ENCODE data around the gene SLC9C1.

The SLC9C1 gene

DNA sequence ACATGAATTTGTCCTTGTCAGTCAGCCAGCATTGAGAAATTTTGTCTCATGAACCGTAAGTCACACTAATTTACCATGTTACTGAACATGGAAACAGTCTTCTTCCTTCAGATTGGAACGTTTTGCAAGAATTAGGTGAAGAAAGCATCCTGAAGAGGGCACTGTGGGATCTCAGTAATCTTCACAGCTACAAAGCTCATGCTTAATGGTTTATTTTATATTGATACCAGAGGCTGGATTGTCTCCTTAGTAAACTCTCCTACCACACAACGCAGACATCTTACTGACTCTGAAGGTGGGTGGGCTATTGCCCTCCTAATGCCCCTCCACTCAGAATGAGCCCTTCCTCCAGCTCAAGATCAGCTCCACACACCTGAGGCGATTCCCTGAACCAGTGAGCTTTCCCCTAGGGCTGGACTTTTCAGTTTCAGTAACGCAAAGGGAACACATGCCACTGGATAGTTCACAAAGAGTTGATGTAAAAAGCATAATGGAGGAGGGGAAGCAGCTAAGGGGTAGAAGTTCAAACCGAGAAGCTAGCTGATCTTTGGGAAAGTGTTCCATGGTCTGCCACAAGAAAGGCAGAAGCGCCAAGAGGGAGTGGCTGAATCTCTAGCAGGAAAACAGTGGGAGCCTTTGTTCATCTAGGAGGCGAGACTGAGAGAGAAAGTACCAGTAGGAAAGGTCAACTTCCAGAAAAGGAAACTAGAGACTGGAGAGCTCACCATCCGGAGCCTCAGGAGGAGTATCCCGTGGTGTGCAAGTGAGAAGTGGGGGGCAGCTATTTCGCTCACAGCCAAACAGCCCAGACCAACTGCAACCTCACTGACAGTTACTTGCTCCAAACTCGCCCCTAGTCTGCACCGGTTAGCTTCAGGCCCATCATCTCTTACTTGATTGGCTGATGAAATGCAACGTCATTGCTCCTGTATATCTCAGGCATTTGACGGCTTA is at the start of gene SLC9C1:
TSS of gene SLC9C1 (minus strand) at position 849 of the 954 bp plus-strand sequence. CDS start 7,425 bp downstream, outside the sequence.
- peak; percentile 13 for DNase-seq

DNA sequence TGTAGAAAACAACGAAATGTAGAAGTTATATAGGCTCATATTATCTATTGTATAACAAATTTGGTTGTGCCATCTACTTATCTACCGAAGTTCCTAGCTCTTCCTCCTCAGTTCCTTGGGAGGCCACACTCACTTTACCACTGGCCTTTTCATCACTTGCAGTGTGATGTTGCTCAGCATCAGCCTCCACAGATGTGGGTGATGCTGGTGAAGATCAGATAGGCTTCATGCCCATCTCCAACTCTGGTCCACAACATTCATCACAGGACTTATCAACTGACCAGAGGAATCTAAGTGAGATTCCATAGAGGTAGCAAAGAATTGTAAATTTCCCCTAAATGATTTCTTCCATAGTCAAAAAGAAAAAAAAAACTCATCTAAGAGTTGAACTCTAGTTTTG is 47.4 kb upstream of the SLC9C1 start:
- no peak for DNase-seq

DNA sequence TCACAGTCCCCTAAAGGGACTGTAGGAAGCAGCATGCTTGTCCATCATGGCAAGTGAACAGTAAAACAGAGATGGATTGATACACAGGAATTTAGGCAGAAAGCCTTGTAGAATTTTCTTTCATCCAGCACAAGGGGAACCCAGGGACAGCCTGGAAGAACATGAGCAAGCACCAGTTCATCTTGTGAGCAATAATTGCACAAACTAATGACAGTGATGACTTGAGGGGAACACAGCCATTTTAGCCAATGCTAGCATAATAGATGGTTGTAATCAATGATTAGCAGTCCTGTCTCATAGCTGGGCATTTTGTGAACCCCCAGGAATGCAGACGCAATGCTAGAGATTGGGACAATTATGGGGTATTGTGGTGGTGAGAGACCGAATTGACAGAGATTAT is 45.6 kb upstream of the SLC9C1 start:
- DNase-seq, result no peak

DNA sequence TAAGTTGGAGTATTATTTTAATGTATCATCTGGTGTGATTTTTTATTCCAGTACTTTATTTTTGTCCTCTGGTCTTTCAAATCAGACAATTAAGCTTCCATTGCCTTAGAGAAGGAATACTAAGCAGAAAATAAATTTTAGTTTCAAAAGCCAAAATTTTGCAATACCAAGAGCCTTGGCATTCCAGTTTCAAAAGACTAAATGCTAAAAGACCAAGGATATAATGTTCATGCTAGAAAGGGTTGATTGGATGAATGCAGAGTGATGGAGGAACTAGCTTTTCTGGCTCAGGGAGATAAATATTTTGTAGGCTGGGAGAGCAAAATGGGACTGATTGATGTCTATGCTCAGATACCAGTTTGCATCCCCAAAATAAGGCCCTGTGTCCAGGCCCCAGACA is 45.1 kb upstream of the SLC9C1 start:
- no peak for DNase-seq

DNA sequence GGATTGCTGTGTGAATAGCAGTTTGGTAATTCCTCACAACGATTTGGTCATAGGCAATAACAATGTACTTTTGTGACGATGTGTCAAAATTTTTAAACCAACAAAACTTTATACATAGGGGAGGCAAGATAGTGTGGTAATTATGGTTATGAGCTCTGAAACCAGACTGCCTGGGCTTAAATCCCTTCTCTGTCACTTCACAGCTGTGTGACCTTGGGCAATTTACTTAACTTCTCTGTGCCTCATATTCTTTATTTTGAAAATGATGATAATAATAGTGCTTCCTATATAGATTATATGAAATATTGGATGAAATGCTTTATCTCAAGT is 44.7 kb upstream of the SLC9C1 start:
- no peak for DNase-seq

DNA sequence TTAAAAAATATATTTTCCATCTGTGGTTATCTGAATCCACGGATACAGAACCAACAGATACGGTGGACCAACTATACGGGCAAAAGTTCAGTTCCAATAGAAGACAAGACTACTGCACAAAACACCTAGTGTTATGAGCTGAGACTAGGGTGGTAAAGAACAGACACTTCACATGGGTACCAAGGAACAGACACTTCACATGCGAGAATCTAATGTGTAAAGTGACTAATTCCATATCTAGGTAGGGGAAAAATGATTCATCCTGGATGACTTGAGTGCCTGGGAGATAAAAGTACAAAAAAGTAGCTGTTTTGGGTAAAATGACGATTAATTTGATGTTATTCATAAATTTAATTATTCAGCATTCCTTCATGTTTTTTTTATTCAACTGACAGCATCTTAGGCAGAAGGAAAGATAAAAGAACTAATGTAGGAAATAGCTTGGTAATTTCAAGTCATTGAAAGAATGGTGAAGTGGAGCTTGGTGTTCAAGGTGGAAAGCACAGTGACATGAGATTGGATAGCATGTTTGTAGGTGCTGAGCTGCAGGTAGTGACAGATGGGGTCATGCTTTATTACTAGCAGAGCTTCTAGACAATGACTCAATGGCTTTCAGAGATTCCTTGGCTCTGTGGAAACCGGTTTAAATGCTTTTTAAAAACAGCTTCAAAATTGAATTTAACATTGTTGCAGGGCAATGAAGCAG is 44.2 kb upstream of the SLC9C1 start:
- DNase-seq, result no peak

DNA sequence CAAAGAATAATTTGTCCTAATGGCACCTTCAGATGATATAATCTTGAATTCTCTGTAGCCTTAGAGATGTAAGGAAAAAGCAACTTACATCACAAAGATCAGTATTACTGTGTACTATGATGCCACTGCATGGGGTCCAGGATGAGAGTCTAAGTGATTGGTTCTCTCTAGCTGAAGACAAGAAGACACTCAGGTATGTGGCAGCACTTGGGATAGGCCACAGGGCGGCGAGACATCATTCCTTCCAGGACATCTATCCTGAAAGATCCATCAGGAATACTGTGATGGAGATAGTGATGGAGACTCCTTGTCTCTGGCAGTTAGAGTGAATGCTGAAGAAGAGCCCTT is 41.4 kb upstream of the SLC9C1 start:
- DNase-seq, result no peak

DNA sequence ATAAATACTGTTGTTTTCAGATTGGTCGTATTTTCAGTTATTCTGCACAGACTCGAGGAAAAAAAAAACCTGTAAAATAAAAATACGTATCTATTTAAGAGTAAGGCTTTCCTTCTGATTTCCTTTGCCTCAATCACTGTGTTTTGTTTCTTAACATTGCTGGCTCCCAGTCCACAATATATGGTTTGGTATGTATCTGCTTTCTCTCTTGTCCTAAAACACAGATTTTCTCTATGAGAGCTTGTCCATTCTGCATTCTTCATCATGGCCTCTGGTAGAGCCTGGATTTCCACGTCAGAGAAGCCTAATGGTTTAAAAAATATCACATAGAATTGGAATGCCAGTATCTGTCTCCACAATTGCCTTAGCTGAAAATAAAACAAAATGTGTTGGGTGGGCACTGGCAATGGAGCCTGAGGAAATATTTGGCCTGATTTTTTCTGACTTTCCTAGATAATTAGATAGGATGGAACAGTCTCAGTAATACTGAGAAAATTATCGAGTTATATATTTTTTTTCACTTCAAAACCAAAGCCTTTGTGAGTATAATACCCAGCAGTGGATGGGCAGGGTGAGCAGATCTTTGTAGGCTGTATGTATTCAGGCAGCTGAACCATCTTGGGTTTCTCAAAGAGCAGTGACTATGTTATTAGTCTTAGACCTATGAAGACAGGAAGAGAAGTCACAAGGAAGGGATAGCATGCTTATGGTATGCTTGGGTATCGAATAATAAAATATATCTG is 40.8 kb upstream of the SLC9C1 start:
- no peak for DNase-seq

DNA sequence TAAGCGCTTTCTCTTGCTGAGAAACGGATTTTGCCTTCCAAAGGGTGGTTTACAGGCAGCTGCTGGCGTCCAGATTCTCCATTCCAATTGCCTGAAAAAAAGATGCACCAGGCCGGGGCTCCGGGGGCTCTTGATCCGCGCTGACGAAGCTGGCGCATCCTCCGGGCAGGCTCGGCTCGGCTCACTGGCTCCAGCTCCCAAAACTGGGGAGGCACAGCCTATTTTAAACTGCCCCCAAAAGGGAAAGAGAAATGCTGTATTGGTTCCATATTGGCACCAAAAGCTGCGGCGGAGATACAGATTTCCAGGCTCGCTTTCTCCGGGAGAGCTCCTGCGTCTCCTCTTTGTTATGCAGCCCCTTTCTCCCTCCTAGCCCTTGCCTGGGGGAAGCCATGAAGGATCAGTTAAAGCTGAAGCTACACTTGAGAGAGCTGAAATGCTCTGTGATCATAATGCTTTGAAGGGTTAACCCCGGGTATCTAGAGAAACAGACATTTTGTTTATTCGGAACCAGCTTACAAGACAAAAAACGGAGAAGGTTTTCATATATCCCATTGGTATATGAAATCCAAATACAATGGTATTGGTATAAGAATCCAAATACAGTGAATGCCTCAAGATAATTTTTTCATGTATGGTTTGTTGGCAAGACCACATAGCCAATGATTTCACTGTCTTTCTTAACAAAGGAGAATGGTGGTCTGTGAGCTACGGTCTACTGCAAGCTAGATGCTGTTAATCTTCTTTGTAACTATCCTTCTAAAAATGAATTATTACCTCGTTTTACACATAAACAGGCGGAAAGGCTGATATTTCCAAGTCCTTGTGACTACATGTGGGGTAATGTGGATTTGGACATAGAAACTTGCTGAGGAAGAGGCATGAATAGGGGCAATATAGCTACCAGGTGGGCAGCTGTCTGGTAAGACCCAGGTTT is 39.6 kb upstream of the SLC9C1 start:
- no peak for DNase-seq

DNA sequence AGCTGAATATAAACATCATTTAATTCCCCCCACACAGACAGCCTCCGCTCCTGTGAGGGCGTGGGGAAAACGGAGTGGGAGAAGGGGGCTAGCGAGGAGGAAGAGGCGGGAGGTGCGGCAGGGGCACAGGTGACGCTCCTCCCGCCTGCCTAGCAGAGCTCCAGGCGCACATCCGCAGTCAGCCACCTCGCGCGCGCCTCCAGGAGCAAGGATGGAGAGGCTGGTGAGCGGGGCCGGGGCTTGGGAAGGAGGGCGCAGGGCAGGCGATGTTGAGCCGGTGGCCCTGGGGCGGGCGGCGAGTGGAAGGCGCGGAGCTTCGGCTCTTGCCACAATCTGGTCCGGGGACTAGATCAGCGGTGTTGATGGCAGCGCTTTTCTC is 39.0 kb upstream of the SLC9C1 start, which contains the start of gene CD200:
TSS of gene CD200 (plus strand) at position 155 of the 379 bp plus-strand sequence. CDS start at position 212, 57 bp downstream.
- peak; percentile 26 for DNase-seq

DNA sequence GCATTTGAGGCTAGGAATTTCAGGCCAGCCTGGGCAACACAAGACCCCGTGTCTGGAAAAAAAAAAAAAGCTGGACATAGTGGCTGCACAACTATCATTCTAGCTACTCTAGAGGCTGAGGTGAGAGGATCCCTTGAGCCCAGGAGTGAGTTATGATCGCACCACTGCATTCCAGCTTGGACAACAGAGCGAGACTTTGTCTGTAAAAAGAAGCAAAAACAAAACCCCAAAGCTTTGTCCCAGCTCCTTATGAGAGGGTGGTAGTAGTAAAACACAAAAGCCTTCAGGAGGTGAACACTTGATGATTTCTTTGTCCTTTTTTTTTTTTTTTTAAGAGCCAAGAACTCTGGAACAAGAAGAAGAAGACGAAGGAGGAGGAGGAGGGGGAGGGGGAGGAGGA is 37.8 kb upstream of the SLC9C1 start:
- no peak for DNase-seq

DNA sequence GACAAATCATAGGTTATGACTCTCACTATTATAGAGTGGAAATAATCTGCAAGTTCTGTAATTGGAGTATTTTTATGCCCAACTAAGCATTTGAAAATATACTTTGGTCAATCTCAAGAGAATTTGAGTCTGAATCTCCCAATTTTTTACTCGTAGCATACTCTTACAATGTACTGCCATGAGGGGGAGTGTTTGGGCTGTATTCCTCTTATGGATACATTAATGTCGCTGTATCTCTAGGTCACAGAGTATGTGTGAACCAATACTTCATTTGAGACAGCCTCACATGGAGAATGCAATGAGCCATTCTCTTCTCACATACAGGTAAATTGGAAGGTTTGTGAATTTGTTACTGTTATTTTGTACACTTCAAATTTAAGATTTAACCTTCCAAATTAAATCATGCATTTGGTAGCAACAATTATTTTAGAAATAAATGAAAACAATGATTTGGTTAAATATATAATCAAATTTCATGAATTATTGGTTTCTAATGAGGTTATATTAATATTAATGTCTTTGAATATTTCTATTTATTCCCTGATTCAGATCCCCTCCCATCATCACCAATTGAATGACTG is 33.4 kb upstream of the SLC9C1 start:
- peak; percentile 73 for DNase-seq

DNA sequence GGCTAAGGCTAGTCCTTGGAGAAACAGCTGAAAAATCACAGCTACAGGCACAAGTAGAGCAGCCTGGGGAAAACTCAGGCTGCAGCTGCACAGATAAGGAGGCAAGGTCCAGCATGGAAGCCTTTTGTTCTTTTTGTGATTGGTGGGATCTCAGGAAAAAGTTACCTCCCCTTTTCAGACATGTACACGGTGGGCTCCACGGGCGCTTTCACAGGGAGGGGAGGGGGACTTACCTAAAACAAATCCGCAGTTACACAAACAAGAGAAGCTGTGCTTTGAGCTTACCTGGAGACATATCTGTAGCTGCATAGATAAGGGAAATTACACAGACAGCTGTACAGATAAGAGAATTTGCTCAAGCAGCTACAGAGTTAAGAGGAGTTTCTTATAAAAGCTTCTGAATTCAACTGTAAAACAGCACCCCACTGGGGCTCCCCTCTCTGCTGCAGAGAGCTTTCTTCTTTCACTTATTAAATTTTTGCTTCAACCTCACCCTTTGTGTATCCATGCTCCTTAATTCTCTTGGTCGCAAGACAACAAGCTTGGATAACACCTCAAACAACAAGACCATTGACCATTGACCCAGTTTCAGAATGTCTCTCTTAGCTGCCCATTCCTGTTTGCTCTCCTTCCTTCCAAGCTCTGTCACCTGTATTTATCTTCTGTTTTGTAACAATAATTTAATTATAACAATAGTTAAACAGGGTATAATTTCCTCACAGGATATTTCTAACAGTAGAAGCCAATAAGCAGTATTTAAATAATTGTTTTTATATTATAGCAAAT is 28.0 kb upstream of the SLC9C1 start:
- no peak for DNase-seq

DNA sequence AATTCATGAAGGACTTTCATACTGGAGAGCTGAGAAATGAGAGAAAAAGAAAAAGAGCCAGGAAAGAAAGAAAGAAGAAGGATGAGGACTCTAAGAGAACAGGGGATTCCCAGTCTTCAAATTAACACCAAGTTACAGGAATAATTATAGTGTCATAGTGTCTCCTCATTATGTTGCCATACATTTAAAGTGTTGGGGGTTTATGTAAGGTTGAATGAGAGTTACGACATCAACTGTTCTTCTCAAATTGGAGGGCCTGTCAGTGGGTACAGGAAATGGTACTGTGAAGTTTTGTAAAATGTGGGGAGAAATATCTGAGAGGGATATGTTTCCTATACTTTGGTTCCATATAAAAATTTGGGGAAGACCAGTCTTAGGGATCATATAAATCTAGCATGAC is 26.7 kb upstream of the SLC9C1 start:
- DNase-seq, result no peak

DNA sequence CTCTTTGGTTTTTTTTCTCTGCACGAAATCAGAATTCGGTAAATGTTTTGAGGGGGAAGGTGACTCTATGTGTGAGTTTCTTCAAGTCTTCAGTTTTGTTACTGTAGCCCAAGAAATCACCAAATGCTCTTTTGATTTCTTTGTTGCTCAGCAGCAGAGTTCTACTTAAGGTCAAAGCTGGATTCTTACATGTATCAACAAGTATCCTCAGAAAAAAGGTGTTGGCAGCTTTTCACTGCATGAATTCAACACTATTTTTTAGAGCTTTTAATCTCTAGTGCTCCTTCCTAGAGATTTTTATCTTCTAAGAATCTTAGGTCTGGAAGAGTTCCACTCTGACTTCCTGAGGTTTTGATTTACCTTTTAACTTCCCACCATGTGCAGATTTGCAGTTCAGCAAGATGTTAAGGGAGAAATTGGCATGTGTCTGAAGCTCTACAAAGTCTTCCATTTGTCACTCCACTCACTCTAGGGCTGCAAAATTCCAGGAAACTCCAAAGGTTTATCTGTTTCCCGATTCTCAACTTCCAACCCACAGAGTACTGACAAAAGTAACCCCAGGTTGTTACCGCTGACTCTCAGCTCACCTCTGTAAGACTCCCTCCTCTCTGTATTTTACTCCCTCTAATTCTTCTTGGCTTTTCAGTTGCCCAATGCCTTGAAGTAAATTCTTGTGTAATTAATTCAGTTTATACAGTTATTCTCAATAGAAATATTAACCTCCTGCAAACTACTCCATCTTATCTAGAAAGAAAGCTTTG is 25.7 kb upstream of the SLC9C1 start:
- DNase-seq, result no peak

DNA sequence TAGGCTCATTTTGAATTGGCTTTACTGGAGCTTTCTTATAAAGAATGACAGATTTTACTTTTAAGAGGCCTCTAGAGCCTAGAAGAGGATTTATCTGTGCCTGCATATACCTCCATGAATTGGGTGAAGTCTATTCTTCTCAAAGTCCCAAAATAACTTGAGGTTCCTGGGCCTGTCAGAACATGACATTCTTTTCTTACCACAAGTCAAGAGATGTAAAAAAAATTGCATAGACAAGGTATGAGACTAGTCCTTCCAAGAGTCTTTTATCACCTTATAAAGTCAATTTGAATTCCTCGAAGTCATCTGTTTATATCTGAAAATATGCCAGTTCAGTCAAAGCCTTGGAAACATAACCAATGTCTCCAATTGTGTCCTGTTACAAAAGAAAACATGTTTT is 21.8 kb upstream of the SLC9C1 start:
- no peak for DNase-seq

DNA sequence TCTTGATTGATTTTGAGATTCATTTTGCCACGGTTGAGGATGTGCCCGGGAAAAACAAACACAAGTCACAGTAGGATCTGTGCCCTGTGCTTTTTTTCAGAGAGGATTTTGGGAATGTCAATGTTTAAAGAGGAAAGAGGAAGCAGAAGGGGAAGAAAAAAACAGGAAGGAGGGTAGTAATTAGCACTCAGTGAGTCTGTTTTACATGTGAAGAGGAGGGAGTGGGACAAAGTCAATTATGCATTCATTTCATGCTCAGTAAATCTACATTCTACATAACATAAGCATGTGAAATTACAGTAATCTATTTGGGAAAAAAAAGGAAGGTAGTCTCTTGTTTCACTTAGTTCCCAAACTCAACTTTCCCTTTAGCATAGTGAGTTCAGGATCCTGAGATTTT is 20.6 kb upstream of the SLC9C1 start:
- DNase-seq, result no peak

DNA sequence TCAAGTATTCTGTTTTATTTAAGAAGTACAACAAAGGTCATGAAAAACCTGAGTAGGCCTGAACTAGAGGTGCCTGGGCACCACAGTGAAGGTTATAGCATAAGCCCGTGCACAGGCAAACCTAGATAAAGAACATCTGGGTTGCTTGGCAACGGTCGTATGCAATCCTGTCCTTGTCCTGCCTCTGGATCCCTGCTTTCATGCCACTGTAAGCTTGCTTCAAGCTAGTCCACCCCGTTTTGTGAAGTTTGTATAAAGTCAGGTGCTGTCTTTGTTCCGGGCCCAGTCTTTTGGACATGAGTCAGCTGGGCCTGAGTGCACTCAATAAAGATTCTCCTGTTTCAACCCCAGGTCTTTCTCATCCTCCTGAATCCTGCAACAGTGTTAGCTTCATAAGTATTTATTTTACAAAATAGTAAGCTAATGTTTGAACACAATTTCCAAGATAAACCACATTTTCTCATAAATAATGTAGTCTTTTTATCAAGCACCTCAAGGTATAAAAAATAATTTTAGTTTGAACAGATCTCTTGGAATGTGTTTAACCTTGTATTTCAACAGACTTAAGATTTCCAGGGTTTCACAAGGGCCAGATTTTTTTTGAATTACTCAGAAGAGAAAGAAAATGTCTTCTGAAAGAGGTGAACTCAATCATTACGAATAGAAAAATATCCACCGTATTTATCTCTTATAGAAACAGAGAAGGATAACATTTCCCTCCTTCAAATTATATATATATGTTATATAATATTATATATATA is 14.3 kb upstream of the SLC9C1 start:
- DNase-seq, result peak; percentile 46

DNA sequence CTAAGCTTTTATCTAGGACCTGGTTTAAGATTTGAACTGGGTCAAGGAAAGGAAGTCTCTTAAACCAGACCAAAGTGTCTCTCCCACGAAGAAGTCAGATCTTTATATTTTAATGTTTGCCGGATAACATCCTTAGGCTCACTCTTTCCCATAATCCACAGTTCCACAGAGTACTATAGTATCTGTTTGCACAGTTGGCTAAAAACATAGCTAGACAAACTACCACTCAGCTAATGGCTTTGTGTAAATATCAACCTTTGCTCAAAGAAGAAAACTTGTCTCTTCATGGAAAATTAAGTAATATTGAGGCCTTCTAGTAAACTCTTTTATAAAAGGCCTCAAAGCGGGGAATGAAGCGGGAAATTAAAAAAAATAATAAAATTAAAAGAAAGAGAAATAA is 13.5 kb upstream of the SLC9C1 start:
- no peak for DNase-seq

DNA sequence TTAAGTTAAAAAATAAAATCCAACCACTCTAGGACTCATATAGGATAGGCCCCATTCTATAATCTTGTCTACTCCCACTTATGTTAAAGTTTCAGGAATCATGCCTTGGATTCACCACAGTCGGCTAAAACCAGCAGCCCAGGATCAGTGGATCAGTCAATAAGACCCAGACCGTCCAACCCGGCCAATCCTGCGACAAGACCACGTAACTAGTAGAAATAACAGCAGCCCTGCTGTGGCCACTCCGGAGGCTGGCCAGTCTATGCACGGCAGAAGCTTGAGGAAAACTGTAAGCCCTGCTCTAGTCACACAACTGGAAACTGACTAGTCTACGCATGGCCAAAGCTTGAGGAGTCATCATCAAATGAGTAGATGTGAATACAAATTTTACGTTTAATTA is 12.8 kb upstream of the SLC9C1 start:
- DNase-seq, result no peak

All from NCI-H524 treated with DMSO at 0.1 percent for 48 hours (cell line).